Adrenal gland (tissue), 5 donors: Measurements from ENCODE around the gene C6orf47.

ENCODE experiments used
- POLR2A ChIP-seq, 2 donors: fragments of 450-650 bp; IDR thresholded peaks; one replicate each; pipeline ENCODE4 v1.6.1; 2017; ENCODE audit warnings: antibody characterized with exemption in 2 of 2, mild to moderate bottlenecking in 2 of 2, moderate library complexity in 1 of 2
- TF ChIP-seq, protein P1 (sequence below), 6 experiments: fragments of 450-650 bp in 4 of 6; fragments of 200-600 bp in 2 of 6; sonication (generic) in 1 of 6; IDR thresholded peaks; 1 replicate in 5 of 6; 2 replicates in 1 of 6; pipeline versions ENCODE4 v1.5.1 to v1.8.0; 2016 to 2021; ENCODE audit warnings: antibody characterized with exemption in 6 of 6, mild to moderate bottlenecking in 2 of 6, moderate library complexity in 1 of 6
- donor health status: DM: no; HTN: no; CAD: no.

DNA sequence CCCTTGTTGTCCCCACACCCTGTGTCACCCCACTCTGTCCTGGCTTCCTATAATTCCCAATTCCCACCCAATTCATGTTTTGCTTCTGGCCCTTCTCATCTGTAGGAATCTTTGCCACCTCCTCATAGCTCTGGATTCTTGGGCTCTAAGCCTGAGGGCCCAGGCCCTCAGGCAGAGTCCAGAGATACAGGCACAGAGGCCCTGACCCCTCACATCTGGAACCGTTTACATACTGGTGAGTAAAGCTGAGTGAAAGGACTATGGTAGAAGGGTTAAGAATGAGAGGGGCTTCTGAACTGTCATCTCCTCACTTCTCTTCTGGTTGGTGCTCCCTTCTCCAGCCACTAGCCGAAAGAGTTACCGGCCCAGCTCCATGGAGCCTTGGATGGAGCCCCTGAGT lies 26.4 kb downstream of the C6orf47 start:
- TF ChIP-seq, protein P1, sequence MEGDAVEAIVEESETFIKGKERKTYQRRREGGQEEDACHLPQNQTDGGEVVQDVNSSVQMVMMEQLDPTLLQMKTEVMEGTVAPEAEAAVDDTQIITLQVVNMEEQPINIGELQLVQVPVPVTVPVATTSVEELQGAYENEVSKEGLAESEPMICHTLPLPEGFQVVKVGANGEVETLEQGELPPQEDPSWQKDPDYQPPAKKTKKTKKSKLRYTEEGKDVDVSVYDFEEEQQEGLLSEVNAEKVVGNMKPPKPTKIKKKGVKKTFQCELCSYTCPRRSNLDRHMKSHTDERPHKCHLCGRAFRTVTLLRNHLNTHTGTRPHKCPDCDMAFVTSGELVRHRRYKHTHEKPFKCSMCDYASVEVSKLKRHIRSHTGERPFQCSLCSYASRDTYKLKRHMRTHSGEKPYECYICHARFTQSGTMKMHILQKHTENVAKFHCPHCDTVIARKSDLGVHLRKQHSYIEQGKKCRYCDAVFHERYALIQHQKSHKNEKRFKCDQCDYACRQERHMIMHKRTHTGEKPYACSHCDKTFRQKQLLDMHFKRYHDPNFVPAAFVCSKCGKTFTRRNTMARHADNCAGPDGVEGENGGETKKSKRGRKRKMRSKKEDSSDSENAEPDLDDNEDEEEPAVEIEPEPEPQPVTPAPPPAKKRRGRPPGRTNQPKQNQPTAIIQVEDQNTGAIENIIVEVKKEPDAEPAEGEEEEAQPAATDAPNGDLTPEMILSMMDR (IDR thresholded peaks at IDR 0.05) = no peak
- no peak for TF ChIP-seq POLR2A (IDR thresholded peaks at IDR 0.05)
